HepG2 (cell line): Measurements from ENCODE around the gene TNNI2. TPM values are rescaled to one million over a fixed set of nuclear protein-coding genes. Genes with fewer than 3 reads are reported as not detected.
A peak's percentile ranks its signal among the peaks of the same experiment; 100 is the strongest.

ENCODE experiments used
- AGO1 ChIP-seq: fragments of 200-400 bp; formaldehyde crosslinking; IDR thresholded peaks from 2 replicates; pipeline ENCODE4 v1.6.1; 2017; ENCODE audit warnings: mild to moderate bottlenecking, low read depth, low read length, moderate library complexity; ENCODE audit not compliant: poor library complexity, severe bottlenecking
- BCL6 ChIP-seq: IDR thresholded peaks from 2 replicates; pipeline ENCODE4 v1.6.1; 2016; ENCODE audit warnings: missing genetic modification reagents, missing compliant biosample characterization
- GATAD2A ChIP-seq: IDR thresholded peaks from 2 replicates; pipeline ENCODE4 v1.6.1; 2016
- HNRNPUL1 ChIP-seq: fragments of 200-400 bp; formaldehyde crosslinking; IDR thresholded peaks from 2 replicates; pipeline ENCODE4 v1.6.1; 2017; ENCODE audit warnings: low read depth, mild to moderate bottlenecking, low read length, moderate library complexity
- NONO ChIP-seq, 2 experiments: fragments of 450-650 bp in 1 of 2; sonication (generic) in 1 of 2; formaldehyde crosslinking in 1 of 2; IDR thresholded peaks in 1 of 2; conservative IDR thresholded peaks in 1 of 2; 2 replicates each; pipeline versions ENCODE4 v1.6.1 to v1.8.0; 2017 to 2022; ENCODE audit warnings: mild to moderate bottlenecking in 1 of 2, missing genetic modification reagents in 1 of 2, moderate library complexity in 1 of 2
- RAD21 ChIP-seq: fragments of 450-650 bp; formaldehyde crosslinking; IDR thresholded peaks from 2 replicates; pipeline ENCODE4 v1.5.0; 2020; ENCODE audit warnings: mild to moderate bottlenecking
- SALL1 ChIP-seq: sonication (generic); formaldehyde crosslinking; IDR thresholded peaks from 2 replicates; pipeline ENCODE4 v1.8.0; 2022; ENCODE audit warnings: mild to moderate bottlenecking, missing genetic modification reagents
- ZNF180 ChIP-seq: sonication (generic); formaldehyde crosslinking; IDR thresholded peaks from 2 replicates; pipeline ENCODE4 v1.4.0; 2020; ENCODE audit warnings: low read depth, missing genetic modification reagents, borderline replicate concordance
- ZNF891 ChIP-seq: sonication (generic); formaldehyde crosslinking; IDR thresholded peaks from 2 replicates; pipeline ENCODE4 v1.5.0; 2020; ENCODE audit warnings: mild to moderate bottlenecking, missing genetic modification reagents
- polyA plus RNA-seq, 8 experiments: library from polyadenylated mRNA; depleted of rRNA in 3 of 8; stranded (reverse) in 7 of 8; unstranded in 1 of 8; fragments of >200 nt; fragmentation: Illumina TruSeq in 4 of 8; extraction: Trizol in 4 of 8; gene quantifications; 2 replicates each; pipeline versions ENCODE4 v1.2.1 to v1.2.3, GENCODE V29; 2011 to 2016; ENCODE audit warnings: low read depth in 4 of 8, missing spikeins in 1 of 8, mixed read lengths in 1 of 8; ENCODE audit not compliant: insufficient read depth in 1 of 8
- total RNA-seq, 5 experiments: library from RNA; depleted of rRNA; stranded (reverse); fragments of >200 nt; fragmentation: Illumina TruSeq; extraction: Trizol; gene quantifications; 2 replicates each; pipeline ENCODE4 v1.2.3, GENCODE V29; 2016; ENCODE audit warnings: low read depth in 1 of 5
- TF ChIP-seq, protein P1 (sequence below): sonication (generic); formaldehyde crosslinking; IDR thresholded peaks from 2 replicates; pipeline ENCODE4 v1.5.0; 2020; ENCODE audit warnings: mild to moderate bottlenecking, missing genetic modification reagents
- TF ChIP-seq, protein P2 (sequence below): sonication (generic); formaldehyde crosslinking; IDR thresholded peaks from 2 replicates; pipeline ENCODE4 v1.5.0; 2020; ENCODE audit warnings: missing genetic modification reagents, mild to moderate bottlenecking, borderline replicate concordance
- TF ChIP-seq, protein P3 (sequence below): sonication (generic); formaldehyde crosslinking; IDR thresholded peaks from 2 replicates; pipeline ENCODE4 v1.5.0; 2020; ENCODE audit warnings: mild to moderate bottlenecking, missing genetic modification reagents
- TF ChIP-seq, protein P4 (sequence below): sonication (generic); formaldehyde crosslinking; IDR thresholded peaks from 2 replicates; pipeline ENCODE4 v1.4.0; 2020; ENCODE audit warnings: missing genetic modification reagents
- TF ChIP-seq, protein P5 (sequence below): IDR thresholded peaks from 2 replicates; pipeline ENCODE4 v1.6.1; 2016; ENCODE audit warnings: missing compliant biosample characterization, missing genetic modification reagents, borderline replicate concordance
- TF ChIP-seq, protein P6 (sequence below): sonication (generic); formaldehyde crosslinking; IDR thresholded peaks from 2 replicates; pipeline ENCODE4 v1.5.0; 2020; ENCODE audit warnings: missing genetic modification reagents

The TNNI2 gene
- total and polyA plus RNA-seq, 2 of the 13 experiments (the other 11 are each of a cell fraction or from before 2014, with no cell fraction given): 7.2 to 12.0 TPM

DNA sequence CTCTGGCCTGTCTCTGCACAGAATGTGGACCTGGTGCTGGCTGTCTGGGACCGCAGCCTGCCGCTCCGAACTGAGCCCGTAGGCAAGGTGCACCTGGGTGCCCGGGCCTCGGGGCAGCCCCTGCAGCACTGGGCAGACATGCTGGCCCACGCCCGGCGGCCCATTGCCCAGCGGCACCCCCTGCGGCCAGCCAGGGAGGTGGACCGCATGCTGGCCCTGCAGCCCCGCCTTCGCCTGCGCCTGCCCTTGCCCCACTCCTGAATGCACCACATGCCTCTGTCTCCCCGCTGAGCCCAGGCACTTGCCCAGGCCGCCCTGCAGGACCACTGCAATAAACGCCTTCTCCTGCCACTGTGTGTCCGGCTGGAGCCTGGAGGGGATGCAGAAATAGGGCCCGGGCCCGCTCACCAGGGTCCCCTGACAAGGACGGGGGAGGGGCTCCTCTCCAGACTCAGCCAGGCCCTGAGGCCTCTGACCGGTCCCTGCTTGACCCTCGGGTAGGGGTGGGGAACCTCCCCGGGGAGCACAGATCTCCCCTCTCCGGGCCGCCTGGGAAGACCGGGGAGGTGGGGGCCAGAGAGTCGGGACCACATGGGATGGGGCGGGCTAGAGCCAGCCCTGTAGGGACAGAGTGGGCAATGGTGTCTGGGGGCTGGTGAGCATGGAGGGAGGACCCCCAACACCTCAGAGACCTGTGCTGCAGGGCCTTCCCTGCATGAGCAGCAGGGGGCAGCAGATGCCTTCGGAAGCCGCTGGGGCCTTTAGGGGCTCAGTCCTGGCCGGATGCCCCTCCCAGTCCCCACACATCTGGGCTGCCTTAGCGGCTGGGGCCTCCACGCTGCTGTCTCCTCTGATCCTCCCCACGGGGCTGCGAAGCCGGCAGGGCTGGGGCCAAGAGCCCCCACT, 1.4 kb upstream of the TNNI2 start (continued):
- peak; percentile 55 for TF ChIP-seq SALL1 (CRISPR knock-in tag)
- TF ChIP-seq GATAD2A: 0 out of 2 replicates have a peak, but pooled peaks have one; percentile 12
- TF ChIP-seq BCL6 (CRISPR knock-in tag): 0 out of 2 replicates have a peak, but pooled peaks have one; percentile 24
- no peak for TF ChIP-seq ZNF180 (CRISPR knock-in tag)
- TF ChIP-seq, protein P1, sequence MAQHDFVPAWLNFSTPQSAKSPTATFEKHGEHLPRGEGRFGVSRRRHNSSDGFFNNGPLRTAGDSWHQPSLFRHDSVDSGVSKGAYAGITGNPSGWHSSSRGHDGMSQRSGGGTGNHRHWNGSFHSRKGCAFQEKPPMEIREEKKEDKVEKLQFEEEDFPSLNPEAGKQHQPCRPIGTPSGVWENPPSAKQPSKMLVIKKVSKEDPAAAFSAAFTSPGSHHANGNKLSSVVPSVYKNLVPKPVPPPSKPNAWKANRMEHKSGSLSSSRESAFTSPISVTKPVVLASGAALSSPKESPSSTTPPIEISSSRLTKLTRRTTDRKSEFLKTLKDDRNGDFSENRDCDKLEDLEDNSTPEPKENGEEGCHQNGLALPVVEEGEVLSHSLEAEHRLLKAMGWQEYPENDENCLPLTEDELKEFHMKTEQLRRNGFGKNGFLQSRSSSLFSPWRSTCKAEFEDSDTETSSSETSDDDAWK: no peak
- no peak for TF ChIP-seq NONO (IDR thresholded peaks at IDR 0.05)
- 0 out of 2 replicates have a peak, but pooled peaks have one; percentile 19 for TF ChIP-seq NONO (CRISPR knock-in tag; conservative IDR thresholded peaks at IDR 0.05)
- TF ChIP-seq HNRNPUL1: no peak
- TF ChIP-seq RAD21 (CRISPR knock-in tag): peak; percentile 92
- no peak for TF ChIP-seq AGO1
- 0 out of 2 replicates have a peak, but pooled peaks have one; percentile 26 for TF ChIP-seq ZNF891 (CRISPR knock-in tag)
- TF ChIP-seq, protein P2, sequence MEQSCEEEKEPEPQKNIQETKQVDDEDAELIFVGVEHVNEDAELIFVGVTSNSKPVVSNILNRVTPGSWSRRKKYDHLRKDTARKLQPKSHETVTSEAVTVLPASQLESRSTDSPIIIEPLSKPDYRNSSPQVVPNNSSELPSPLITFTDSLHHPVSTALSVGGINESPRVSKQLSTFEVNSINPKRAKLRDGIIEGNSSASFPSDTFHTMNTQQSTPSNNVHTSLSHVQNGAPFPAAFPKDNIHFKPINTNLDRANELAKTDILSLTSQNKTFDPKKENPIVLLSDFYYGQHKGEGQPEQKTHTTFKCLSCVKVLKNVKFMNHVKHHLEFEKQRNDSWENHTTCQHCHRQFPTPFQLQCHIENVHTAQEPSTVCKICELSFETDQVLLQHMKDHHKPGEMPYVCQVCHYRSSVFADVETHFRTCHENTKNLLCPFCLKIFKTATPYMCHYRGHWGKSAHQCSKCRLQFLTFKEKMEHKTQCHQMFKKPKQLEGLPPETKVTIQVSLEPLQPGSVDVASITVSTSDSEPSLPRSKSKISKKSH (CRISPR knock-in tag): 0 out of 2 replicates have a peak, but pooled peaks have one; percentile 49
- TF ChIP-seq, protein P3, sequence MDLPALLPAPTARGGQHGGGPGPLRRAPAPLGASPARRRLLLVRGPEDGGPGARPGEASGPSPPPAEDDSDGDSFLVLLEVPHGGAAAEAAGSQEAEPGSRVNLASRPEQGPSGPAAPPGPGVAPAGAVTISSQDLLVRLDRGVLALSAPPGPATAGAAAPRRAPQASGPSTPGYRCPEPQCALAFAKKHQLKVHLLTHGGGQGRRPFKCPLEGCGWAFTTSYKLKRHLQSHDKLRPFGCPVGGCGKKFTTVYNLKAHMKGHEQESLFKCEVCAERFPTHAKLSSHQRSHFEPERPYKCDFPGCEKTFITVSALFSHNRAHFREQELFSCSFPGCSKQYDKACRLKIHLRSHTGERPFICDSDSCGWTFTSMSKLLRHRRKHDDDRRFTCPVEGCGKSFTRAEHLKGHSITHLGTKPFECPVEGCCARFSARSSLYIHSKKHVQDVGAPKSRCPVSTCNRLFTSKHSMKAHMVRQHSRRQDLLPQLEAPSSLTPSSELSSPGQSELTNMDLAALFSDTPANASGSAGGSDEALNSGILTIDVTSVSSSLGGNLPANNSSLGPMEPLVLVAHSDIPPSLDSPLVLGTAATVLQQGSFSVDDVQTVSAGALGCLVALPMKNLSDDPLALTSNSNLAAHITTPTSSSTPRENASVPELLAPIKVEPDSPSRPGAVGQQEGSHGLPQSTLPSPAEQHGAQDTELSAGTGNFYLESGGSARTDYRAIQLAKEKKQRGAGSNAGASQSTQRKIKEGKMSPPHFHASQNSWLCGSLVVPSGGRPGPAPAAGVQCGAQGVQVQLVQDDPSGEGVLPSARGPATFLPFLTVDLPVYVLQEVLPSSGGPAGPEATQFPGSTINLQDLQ: no peak
- TF ChIP-seq, protein P4, sequence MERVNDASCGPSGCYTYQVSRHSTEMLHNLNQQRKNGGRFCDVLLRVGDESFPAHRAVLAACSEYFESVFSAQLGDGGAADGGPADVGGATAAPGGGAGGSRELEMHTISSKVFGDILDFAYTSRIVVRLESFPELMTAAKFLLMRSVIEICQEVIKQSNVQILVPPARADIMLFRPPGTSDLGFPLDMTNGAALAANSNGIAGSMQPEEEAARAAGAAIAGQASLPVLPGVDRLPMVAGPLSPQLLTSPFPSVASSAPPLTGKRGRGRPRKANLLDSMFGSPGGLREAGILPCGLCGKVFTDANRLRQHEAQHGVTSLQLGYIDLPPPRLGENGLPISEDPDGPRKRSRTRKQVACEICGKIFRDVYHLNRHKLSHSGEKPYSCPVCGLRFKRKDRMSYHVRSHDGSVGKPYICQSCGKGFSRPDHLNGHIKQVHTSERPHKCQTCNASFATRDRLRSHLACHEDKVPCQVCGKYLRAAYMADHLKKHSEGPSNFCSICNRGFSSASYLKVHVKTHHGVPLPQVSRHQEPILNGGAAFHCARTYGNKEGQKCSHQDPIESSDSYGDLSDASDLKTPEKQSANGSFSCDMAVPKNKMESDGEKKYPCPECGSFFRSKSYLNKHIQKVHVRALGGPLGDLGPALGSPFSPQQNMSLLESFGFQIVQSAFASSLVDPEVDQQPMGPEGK (CRISPR knock-in tag): peak; percentile 81
- TF ChIP-seq, protein P5, sequence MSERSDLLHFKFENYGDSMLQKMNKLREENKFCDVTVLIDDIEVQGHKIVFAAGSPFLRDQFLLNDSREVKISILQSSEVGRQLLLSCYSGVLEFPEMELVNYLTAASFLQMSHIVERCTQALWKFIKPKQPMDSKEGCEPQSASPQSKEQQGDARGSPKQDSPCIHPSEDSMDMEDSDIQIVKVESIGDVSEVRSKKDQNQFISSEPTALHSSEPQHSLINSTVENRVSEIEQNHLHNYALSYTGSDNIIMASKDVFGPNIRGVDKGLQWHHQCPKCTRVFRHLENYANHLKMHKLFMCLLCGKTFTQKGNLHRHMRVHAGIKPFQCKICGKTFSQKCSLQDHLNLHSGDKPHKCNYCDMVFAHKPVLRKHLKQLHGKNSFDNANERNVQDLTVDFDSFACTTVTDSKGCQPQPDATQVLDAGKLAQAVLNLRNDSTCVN (CRISPR knock-in tag): no peak
- TF ChIP-seq, protein P6, sequence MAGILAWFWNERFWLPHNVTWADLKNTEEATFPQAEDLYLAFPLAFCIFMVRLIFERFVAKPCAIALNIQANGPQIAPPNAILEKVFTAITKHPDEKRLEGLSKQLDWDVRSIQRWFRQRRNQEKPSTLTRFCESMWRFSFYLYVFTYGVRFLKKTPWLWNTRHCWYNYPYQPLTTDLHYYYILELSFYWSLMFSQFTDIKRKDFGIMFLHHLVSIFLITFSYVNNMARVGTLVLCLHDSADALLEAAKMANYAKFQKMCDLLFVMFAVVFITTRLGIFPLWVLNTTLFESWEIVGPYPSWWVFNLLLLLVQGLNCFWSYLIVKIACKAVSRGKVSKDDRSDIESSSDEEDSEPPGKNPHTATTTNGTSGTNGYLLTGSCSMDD (CRISPR knock-in tag): no peak
